ENCODE measurements around the gene PIM1.

GRCh38 chr6:37126961-37127616, 42.9 kb upstream of the PIM1 start:
- TF ChIP-seq, protein P1, sequence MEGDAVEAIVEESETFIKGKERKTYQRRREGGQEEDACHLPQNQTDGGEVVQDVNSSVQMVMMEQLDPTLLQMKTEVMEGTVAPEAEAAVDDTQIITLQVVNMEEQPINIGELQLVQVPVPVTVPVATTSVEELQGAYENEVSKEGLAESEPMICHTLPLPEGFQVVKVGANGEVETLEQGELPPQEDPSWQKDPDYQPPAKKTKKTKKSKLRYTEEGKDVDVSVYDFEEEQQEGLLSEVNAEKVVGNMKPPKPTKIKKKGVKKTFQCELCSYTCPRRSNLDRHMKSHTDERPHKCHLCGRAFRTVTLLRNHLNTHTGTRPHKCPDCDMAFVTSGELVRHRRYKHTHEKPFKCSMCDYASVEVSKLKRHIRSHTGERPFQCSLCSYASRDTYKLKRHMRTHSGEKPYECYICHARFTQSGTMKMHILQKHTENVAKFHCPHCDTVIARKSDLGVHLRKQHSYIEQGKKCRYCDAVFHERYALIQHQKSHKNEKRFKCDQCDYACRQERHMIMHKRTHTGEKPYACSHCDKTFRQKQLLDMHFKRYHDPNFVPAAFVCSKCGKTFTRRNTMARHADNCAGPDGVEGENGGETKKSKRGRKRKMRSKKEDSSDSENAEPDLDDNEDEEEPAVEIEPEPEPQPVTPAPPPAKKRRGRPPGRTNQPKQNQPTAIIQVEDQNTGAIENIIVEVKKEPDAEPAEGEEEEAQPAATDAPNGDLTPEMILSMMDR (optimal IDR thresholded peaks at IDR 0.05 in 1 of 3, IDR thresholded peaks at IDR 0.05 in 1 of 3, conservative IDR thresholded peaks at IDR 0.05 in 1 of 3; ENCODE audit: extremely low read depth in 1 of 3, insufficient read depth in 2 of 3, low read length in 3 of 3): no peak
- no peak for TF ChIP-seq EZH2 (IDR thresholded peaks at IDR 0.05; ENCODE audit: low read length)
